SKM-1 (cell line): ENCODE data around the gene ATP9B.
"Not testable (repeated sequence)": the region's sequence is repeated elsewhere in the genome, so short reads cannot be mapped to it uniquely, and the experiment has no call there.

Experiments
- DNase-seq: peaks from one replicate; lab custom pipeline; 2025; ENCODE audit not compliant: unreplicated experiment; lab: John Stamatoyannopoulos, UW

ATP9B gene

GRCh38 chr18:79323471-79323870 lies 254.3 kb downstream of the ATP9B start:
- no peak for DNase-seq

- no peak for DNase-seq
Observed at GRCh38 chr18:79326413-79327198, 257.4 kb downstream of the ATP9B start.

DNA sequence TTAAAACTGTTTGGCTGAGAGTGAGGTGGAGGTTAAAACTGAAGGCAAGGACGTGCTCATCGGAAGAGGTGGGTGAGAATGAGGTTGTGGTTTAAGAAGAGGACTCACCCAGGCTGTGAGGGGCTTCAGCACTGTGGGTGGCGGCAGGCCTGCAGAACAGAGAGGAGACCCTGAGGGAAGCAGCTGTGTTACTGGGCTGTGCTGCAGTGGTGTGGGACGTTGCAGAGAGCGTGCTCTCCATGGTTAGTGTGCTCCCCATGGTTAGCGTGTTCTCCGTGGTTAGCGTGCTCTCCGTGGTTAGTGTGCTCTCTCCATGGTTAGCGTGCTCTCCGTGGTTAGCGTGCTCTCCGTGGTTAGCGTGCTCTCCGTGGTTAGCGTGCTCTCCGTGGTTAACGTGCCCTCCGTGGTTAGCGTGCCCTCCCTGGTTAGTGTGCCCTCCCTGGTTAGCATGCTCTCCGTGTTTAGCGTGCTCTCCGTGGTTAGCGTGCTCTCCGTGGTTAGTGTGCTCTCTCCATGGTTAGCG lies 258.1 kb downstream of the ATP9B start:
- DNase-seq, result no peak

GRCh38 chr18:79327915-79328314 lies 258.7 kb downstream of the ATP9B start:
- DNase-seq, result not testable (repeated sequence)

DNA sequence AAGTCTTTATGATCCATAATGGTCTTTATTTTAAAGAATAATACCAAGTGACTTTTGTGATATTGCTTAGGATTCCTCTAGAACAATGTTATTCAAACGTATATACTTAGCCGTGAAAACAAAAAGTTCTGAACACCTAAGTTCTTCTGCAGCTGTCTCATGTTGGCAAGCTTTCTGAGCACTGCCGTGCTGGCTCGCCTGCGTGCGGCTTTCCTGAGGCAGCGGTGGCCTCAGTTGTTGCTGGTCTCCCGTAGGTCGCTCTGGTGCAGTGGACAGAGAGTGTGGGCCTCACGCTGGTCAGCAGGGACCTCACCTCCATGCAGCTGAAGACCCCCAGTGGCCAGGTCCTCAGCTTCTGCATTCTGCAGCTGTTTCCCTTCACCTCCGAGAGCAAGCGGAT lies 259.7 kb downstream of the ATP9B start:
- DNase-seq, result no peak

DNA sequence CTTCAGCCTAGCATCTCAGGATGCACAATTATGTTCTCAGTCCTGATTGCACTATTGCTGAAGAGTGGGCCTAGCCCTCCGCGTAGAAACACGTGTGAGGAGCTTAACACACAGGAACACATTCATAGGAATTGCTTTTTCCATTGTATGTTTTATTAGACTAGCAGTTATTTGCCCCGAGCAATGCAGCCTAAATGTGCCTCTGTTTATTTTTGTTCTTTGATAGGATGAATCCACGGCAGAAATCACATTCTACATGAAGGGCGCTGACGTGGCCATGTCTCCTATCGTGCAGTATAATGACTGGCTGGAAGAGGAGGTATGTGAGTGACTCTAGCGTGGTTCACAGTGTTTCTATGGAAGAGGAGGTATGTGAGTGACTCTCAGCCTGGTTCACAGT lies 260.6 kb downstream of the ATP9B start:
- no peak for DNase-seq

GRCh38 chr18:79332646-79333045 lies 263.5 kb downstream of the ATP9B start:
- DNase-seq, result no peak

- no peak for DNase-seq
Observed at GRCh38 chr18:79333046-79333445, 263.9 kb downstream of the ATP9B start.

GRCh38 chr18:79334496-79335233 lies 265.5 kb downstream of the ATP9B start:
- DNase-seq, result no peak

- no peak for DNase-seq
Observed at GRCh38 chr18:79335833-79336360, 266.7 kb downstream of the ATP9B start.

GRCh38 chr18:79336556-79337142 lies 267.5 kb downstream of the ATP9B start:
- DNase-seq, result no peak

GRCh38 chr18:79337184-79337583 lies 268.0 kb downstream of the ATP9B start:
- no peak for DNase-seq

DNA sequence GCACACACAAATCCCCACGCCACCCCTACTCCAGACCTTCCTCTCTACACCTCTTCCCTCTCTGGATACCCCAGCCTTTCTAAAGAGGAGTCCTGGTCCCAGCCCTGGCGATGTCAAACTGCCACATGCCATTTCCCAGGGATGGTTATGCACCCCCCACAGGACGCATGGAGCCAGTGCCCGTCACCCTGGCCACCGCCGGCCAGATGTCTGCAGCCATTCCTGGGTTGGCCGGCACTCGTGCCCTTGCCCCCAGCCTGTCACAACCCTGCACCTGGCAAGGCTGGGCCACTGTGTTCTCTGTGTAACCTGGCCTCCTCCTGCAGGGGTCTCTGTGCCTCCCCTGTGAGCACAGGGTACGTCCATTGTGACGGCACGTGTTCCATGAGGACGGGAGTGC lies 268.4 kb downstream of the ATP9B start:
- no peak for DNase-seq

DNA sequence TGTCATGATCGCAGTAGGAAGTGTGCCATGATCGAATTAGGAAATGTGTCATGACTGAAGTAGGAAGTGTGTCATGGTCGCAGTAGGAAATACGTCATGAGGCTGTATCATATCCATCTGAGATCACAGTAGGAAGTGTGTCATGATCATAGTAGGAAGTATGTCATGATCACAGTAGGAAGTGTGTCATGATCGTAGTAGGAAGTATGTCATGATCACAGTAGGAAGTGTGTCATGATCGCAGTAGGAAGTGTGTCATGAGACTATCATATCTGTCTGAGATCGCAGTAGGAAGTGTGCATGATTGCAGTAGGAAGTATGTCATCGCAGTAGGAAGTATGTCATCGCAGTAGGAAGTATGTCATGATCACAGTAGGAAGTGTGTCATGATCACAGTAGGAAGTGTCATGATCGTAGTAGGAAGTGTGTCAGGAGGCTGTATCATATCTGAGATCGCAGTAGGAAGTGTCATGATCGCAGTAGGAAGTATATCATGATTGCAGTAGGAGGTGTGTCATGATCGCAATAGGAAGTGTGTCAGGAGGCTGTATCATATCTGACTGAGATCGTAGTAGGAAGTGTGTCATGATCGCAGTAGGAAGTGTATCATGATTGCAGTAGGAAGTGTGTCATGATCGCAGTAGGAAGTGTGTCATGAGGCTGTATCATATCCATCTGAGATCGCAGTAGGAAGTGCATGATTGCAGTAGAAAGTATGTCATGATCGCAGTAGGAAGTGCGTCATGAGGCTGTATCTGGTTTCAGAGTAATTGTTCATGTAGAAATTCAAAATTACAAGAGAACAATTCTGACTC lies 270.1 kb downstream of the ATP9B start:
- no peak for DNase-seq

GRCh38 chr18:79343567-79344207 lies 274.5 kb downstream of the ATP9B start:
- no peak for DNase-seq

DNA sequence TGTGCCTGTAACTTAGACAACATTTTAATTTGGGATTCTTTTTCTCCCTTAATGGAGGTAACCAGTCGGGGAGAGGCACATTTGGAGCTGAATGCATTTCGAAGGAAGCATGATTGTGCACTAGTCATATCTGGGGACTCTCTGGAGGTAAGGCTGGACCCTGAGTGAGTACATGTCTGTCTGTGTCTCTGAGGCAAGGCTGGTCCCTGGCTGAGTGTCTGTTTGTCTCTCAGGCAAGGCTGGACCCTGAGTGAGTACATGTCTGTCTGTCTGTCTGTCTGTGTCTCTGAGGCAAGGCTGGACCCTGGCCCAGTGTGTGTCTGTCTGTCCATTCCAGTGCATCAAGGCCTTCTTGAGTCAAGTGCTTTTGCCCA lies 275.0 kb downstream of the ATP9B start:
- no peak for DNase-seq

DNA sequence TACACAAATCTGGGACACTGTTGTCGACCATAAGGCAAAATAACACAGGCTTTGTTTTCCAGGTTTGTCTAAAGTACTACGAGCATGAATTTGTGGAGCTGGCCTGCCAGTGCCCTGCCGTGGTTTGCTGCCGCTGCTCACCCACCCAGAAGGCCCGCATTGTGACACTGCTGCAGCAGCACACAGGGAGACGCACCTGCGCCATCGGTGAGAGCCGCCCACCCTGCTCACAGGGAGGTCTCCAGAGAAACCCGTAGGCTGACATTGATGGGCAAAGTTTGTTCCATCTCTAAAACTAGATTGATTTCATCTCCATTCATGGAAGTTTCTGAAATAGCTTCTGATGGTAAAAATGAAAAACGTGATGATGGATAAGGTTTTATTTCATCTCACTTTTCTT lies 276.2 kb downstream of the ATP9B start:
- DNase-seq, result no peak

- DNase-seq, result no peak
Observed at GRCh38 chr18:79345981-79346380, 276.8 kb downstream of the ATP9B start.

DNA sequence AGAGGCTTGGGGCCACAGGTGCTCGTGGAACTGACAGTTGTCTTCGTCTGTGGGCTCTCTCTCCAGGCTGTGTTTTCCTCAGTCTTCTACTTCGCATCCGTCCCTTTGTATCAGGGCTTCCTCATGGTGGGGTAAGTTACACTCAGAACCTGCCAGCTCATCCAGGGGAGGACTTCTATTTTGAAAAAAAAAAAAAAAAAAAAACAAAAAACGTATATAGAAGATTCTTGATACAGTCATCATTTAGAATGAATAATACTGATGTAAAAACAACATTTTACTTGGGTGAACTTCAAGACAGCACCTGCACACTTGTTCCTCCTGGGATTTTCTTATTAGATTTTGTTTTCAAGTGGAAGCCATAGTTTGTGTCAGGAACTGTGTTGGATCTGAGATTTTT lies 278.9 kb downstream of the ATP9B start:
- DNase-seq, result no peak

DNA sequence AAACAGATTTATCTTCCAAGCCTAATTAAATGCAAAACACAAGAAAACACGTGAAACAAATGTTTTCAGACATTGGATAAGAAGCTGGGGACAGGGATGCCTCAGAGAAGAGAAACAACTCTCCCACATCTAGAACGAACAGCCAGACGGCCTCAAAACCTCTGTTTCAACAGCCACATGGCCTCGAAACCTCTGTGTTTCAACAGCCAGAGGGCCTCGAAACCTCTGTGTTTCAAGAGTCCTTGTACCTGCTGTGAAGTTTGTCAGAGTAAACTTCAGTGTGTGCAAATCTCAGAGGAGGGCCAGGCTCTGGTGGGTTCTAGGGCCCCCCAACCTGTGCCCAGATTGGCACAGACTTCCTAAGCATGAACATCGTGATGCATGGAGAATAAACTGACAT lies 283.2 kb downstream of the ATP9B start:
- no peak for DNase-seq
